Kasumi-1 (cell line): ENCODE measurements around the gene MKRN2OS.
A peak's percentile ranks its signal among the peaks of the same experiment; 100 is the strongest.
"Not testable (repeated sequence)": the region's sequence is repeated elsewhere in the genome, so short reads cannot be mapped to it uniquely, and the experiment has no call there.

Experiments
- DNase-seq, 2 experiments: peaks; one replicate each; lab custom pipeline; 2025; lab: John Stamatoyannopoulos, UW

Gene MKRN2OS

GRCh38 chr3:12561397-12561796 is 16.1 kb upstream of the MKRN2OS start:
- DNase-seq: no peak

GRCh38 chr3:12560505-12561190 is 15.3 kb upstream of the MKRN2OS start:
- no peak for DNase-seq

GRCh38 chr3:12559520-12559919 is 14.2 kb upstream of the MKRN2OS start:
- no peak for DNase-seq

GRCh38 chr3:12558706-12559105 is 13.4 kb upstream of the MKRN2OS start:
- no peak for DNase-seq

- DNase-seq: no peak
Measured at GRCh38 chr3:12557473-12558100, 12.3 kb upstream of the MKRN2OS start.

GRCh38 chr3:12556690-12557472 is 11.6 kb upstream of the MKRN2OS start, which contains the start of gene MKRN2:
MKRN2 (plus strand) TSS chr3:12557087; CDS start chr3:12557151, 64 bp downstream.
- peak; percentile 73 to 84 for DNase-seq

GRCh38 chr3:12556314-12556689 is 11.0 kb upstream of the MKRN2OS start:
- DNase-seq: peak; percentile 51 to 63

- DNase-seq: peak; percentile 34 to 57
Measured at GRCh38 chr3:12553921-12554391, 8.7 kb upstream of the MKRN2OS start.

- no peak for DNase-seq
Measured at GRCh38 chr3:12549971-12550760, 4.9 kb upstream of the MKRN2OS start.

GRCh38 chr3:12544652-12545472 is 437 bp downstream of the MKRN2OS start:
- no peak for DNase-seq

GRCh38 chr3:12543497-12543896 is 1.8 kb downstream of the MKRN2OS start:
- DNase-seq: not testable (repeated sequence)

GRCh38 chr3:12541625-12542024 is 3.7 kb downstream of the MKRN2OS start:
- no peak for DNase-seq

GRCh38 chr3:12536423-12536822 is 8.9 kb downstream of the MKRN2OS start:
- no peak for DNase-seq

GRCh38 chr3:12532182-12532581 is 13.1 kb downstream of the MKRN2OS start:
- DNase-seq: no peak

GRCh38 chr3:12527757-12528143 is 17.5 kb downstream of the MKRN2OS start:
- DNase-seq: no peak

- no peak for DNase-seq
Measured at GRCh38 chr3:12522721-12523120, 22.6 kb downstream of the MKRN2OS start.

GRCh38 chr3:12521010-12521409 is 24.3 kb downstream of the MKRN2OS start:
- no peak for DNase-seq

- DNase-seq: no peak
Measured at GRCh38 chr3:12518261-12519028, 26.9 kb downstream of the MKRN2OS start.

GRCh38 chr3:12516873-12517272 is 28.4 kb downstream of the MKRN2OS start:
- DNase-seq: no peak

GRCh38 chr3:12515631-12516030 is 29.7 kb downstream of the MKRN2OS start:
- DNase-seq: no peak
